HepG2 (cell line): Measurements from ENCODE around the gene ATG4B. TPM values are rescaled to one million over a fixed set of nuclear protein-coding genes. Genes with fewer than 3 reads are reported as not detected.

Experiments
- ATAC-seq: fragments of 200-7000 bp; cut with Tn5 transposase; 3 replicates; pipeline ENCODE4 v1.9.1; 2020; ENCODE audit warnings: mild to moderate bottlenecking, moderate library complexity
- BruUV-seq: library from RNA; stranded (reverse); fragments of 400-500 nt; replicated peaks from 2 replicates; lab custom pipeline; 2021; lab: Mats Ljungman, UMichigan
- CTCF ChIA-PET: fragments of 300-600 bp; formaldehyde crosslinking; extraction: SDS; loops from one replicate; lab custom pipeline; 2021; ENCODE audit warnings: low total read pairs, inconsistent platforms, low intra/inter-chr PET ratio; lab: Yijun Ruan, JAX
- POLR2A ChIA-PET: fragments of 350-600 bp; sonication (Branson Sonifier 250); formaldehyde crosslinking; loops from one replicate; lab custom pipeline; 2020; ENCODE audit warnings: antibody characterized with exemption, inconsistent platforms; lab: Yijun Ruan, JAX
- DNase-seq: peaks from one replicate; pipeline ENCODE4 v3.0.0-alpha.2; 2015; ENCODE audit warnings: low spot score
- FAIRE-seq: peaks from 3 replicates; lab custom pipeline; 2011; peaks lifted over from hg19 to GRCh38; lab: Jason Lieb, UNC
- H2AFZ ChIP-seq: one replicate; pipeline ENCODE4 v1.6.1; 2011; ENCODE audit warnings: low read length, inconsistent platforms
- H3K27ac ChIP-seq: fragments of 300-600 bp; 3 replicates; pipeline ENCODE4 v1.8.0; 2011; ENCODE audit warnings: mixed run types, mild to moderate bottlenecking, mixed read lengths, low read length, inconsistent platforms; ENCODE audit not compliant: insufficient read depth; ENCODE audit errors: extremely low read length
- H3K27me3 ChIP-seq, 2 experiments: fragments of 200-600 bp in 1 of 2; 2 replicates in 1 of 2; 3 replicates in 1 of 2; pipeline versions ENCODE4 v1.6.0 to v1.8.0; 2011; ENCODE audit warnings: low read length in 2 of 2, mild to moderate bottlenecking in 2 of 2, moderate library complexity in 2 of 2, inconsistent platforms in 1 of 2; ENCODE audit not compliant: insufficient read depth in 2 of 2, control insufficient read depth in 1 of 2
- H3K36me3 ChIP-seq, 2 experiments: fragments of 200-600 bp in 1 of 2; replicated peaks in 1 of 2; 2 replicates in 1 of 2; 3 replicates in 1 of 2; pipeline versions ENCODE4 v1.5.1 to v1.8.0; 2011; ENCODE audit warnings: low read length in 2 of 2, inconsistent platforms in 1 of 2; ENCODE audit not compliant: insufficient read depth in 2 of 2, control insufficient read depth in 1 of 2
- H3K4me1 ChIP-seq: 2 replicates; pipeline ENCODE4 v1.5.1; 2012; ENCODE audit warnings: low read length, inconsistent platforms; ENCODE audit not compliant: insufficient read depth
- H3K4me2 ChIP-seq: 2 replicates; pipeline ENCODE4 v1.6.0; 2011; ENCODE audit warnings: low read depth, low read length, inconsistent platforms
- H3K4me3 ChIP-seq, 3 experiments: fragments of 200-600 bp in 1 of 3; sonication (generic), shearing (Covaris generic) in 1 of 3; replicated peaks in 1 of 3; 2 replicates each; pipeline ENCODE4 v1.5.1; 2011 to 2016; ENCODE audit warnings: low read length in 3 of 3, inconsistent platforms in 2 of 3, low read depth in 2 of 3, mild to moderate bottlenecking in 2 of 3, control low read depth in 1 of 3, mixed read lengths in 1 of 3; ENCODE audit not compliant: insufficient read depth in 1 of 3
- H3K79me2 ChIP-seq: one replicate; pipeline ENCODE4 v1.6.1; 2011; ENCODE audit warnings: low read length, inconsistent platforms; ENCODE audit not compliant: insufficient read depth
- H3K9ac ChIP-seq: 2 replicates; pipeline ENCODE4 v1.6.0; 2011; ENCODE audit warnings: mild to moderate bottlenecking, low read depth, low read length, inconsistent platforms; ENCODE audit not compliant: insufficient read depth
- H3K9me3 ChIP-seq: 2 replicates; pipeline ENCODE4 v1.5.1; 2012; ENCODE audit warnings: mild to moderate bottlenecking, low read length
- H4K20me1 ChIP-seq: 2 replicates; pipeline ENCODE4 v1.6.0; 2011; ENCODE audit warnings: inconsistent platforms, mild to moderate bottlenecking, low read length, moderate library complexity; ENCODE audit not compliant: insufficient read depth
- AFF4 ChIP-seq: sonication (generic); formaldehyde crosslinking; IDR thresholded peaks from 2 replicates; pipeline ENCODE4 v1.4.0; 2020; ENCODE audit warnings: missing genetic modification reagents
- GTF2F1 ChIP-seq: fragments of 150-350 bp; IDR thresholded peaks from 2 replicates; pipeline ENCODE4 v1.6.1; 2014; ENCODE audit warnings: low read length
- KDM5B ChIP-seq: sonication (generic); formaldehyde crosslinking; IDR thresholded peaks from 2 replicates; pipeline ENCODE4 v1.4.0; 2020; ENCODE audit warnings: missing genetic modification reagents, mild to moderate bottlenecking, borderline replicate concordance
- MAFK ChIP-seq, 2 experiments: IDR thresholded peaks in 1 of 2; conservative IDR thresholded peaks in 1 of 2; 2 replicates each; pipeline ENCODE4 v1.6.1; 2011; ENCODE audit warnings: improper control_type of control experiment in 2 of 2, low read length in 2 of 2
- MTERF4 ChIP-seq: sonication (generic); formaldehyde crosslinking; IDR thresholded peaks from 2 replicates; pipeline ENCODE4 v1.8.0; 2023; ENCODE audit warnings: mild to moderate bottlenecking, missing genetic modification reagents
- NFATC3 ChIP-seq: sonication (generic); formaldehyde crosslinking; IDR thresholded peaks from 2 replicates; pipeline ENCODE4 v1.5.1; 2020; ENCODE audit warnings: mild to moderate bottlenecking, missing genetic modification reagents
- PHB2 ChIP-seq: fragments of 450-650 bp; IDR thresholded peaks from 2 replicates; pipeline ENCODE4 v1.6.1; 2018; ENCODE audit not compliant: partially characterized antibody
- RFX5 ChIP-seq: IDR thresholded peaks from 2 replicates; pipeline ENCODE4 v1.6.1; 2011; ENCODE audit warnings: low read depth, low read length, improper control_type of control experiment
- SIX4 ChIP-seq: sonication (generic); formaldehyde crosslinking; IDR thresholded peaks from 2 replicates; pipeline ENCODE4 v1.4.0; 2020; ENCODE audit warnings: missing genetic modification reagents
- SP5 ChIP-seq: IDR thresholded peaks from 2 replicates; pipeline ENCODE4 v1.6.1; 2016; ENCODE audit warnings: low read depth, borderline replicate concordance
- ZNF225 ChIP-seq: sonication (generic); formaldehyde crosslinking; IDR thresholded peaks from 2 replicates; pipeline ENCODE4 v1.4.0; 2020; ENCODE audit warnings: mild to moderate bottlenecking, missing genetic modification reagents
- ZNF274 ChIP-seq: sonication (generic); formaldehyde crosslinking; IDR thresholded peaks from 2 replicates; pipeline ENCODE4 v1.5.1; 2020; ENCODE audit warnings: mild to moderate bottlenecking, missing genetic modification reagents
- ZNF557 ChIP-seq: sonication (generic); formaldehyde crosslinking; IDR thresholded peaks from 2 replicates; pipeline ENCODE4 v1.4.0; 2020; ENCODE audit warnings: missing genetic modification reagents
- ZNF7 ChIP-seq: IDR thresholded peaks from 2 replicates; pipeline ENCODE4 v1.6.1; 2016; ENCODE audit warnings: missing biosample characterization, missing genetic modification reagents
- ZNF710 ChIP-seq: sonication (generic); formaldehyde crosslinking; IDR thresholded peaks from 2 replicates; pipeline ENCODE4 v1.5.0; 2020; ENCODE audit warnings: mild to moderate bottlenecking, missing genetic modification reagents, borderline replicate concordance
- ZNF816 ChIP-seq: sonication (generic); formaldehyde crosslinking; IDR thresholded peaks from 2 replicates; pipeline ENCODE4 v1.8.0; 2022; ENCODE audit warnings: missing genetic modification reagents, mild to moderate bottlenecking, borderline replicate concordance
- WGBS: methylation state at CpG from one replicate; pipeline ENCODE4 v1.1.6; 2017; ENCODE audit warnings: low lambda C conversion rate; 5-methylcytosine and 5-hydroxymethylcytosine counted together
- in situ Hi-C: cut with HindIII; loops from 2 replicates; pipeline ENCODE4 v1.10.0; 2017; ENCODE audit warnings: low pct_unique_long_range_greater_than_20kb; ENCODE audit not compliant: extremely low pct_ligation_motif_present
- intact Hi-C: fragments of 100-400 bp; cut with micrococcal nuclease; formaldehyde crosslinking; loops from one replicate; pipeline ENCODE4 v1.10.0; 2022; ENCODE audit not compliant: unreplicated experiment
- polyA plus RNA-seq, 8 experiments: library from polyadenylated mRNA; depleted of rRNA in 3 of 8; stranded (reverse) in 7 of 8; unstranded in 1 of 8; fragments of >200 nt; fragmentation: Illumina TruSeq in 4 of 8; extraction: Trizol in 4 of 8; gene quantifications; 2 replicates each; pipeline versions ENCODE4 v1.2.1 to v1.2.3, GENCODE V29; 2011 to 2016; ENCODE audit warnings: low read depth in 4 of 8, missing spikeins in 1 of 8, mixed read lengths in 1 of 8; ENCODE audit not compliant: insufficient read depth in 1 of 8
- total RNA-seq, 5 experiments: library from RNA; depleted of rRNA; stranded (reverse); fragments of >200 nt; fragmentation: Illumina TruSeq; extraction: Trizol; gene quantifications; 2 replicates each; pipeline ENCODE4 v1.2.3, GENCODE V29; 2016; ENCODE audit warnings: low read depth in 1 of 5

Gene ATG4B
- total and polyA plus RNA-seq, 2 of the 13 experiments (the other 11 are each of a cell fraction or from before 2014, with no cell fraction given): 95.5 to 239 TPM

GRCh38 chr2:241655516-241656189, 18.2 kb downstream of the ATG4B start:
- Histone ChIP-seq H3K4me2 (no peak overlapping the region), H3K36me3 (peaks cover 41 to 78% of the 10 kb centered on the region in 2 experiments), H3K27ac (no peak overlapping the region), H3K9me3 (no peaks in the 10 kb centered on the region), H3K27me3 (no peaks in the 10 kb centered on the region), H3K4me1 (peaks cover 17% of the 10 kb centered on the region), H3K9ac (no peak overlapping the region), H2AFZ (no peak overlapping the region), H4K20me1 (no peaks in the 10 kb centered on the region; the same call in 1 of the 2 replicates), H3K79me2 (peaks cover 27% of the 10 kb centered on the region), H3K4me3 (no peak overlapping the region)
- ATAC-seq (no peak), FAIRE-seq (no peak), DNase-seq (no peak)
- ChIA-PET POLR2A (no interaction called here), CTCF (no interaction called here)
- in situ Hi-C loops (loop anchor here (5.0 kb wide), 1 partner anchor 103 kb away; no protein-coding TSS in a partner anchor), intact Hi-C loops (no loop called here)
- no TSS peak for BruUV-seq
- 97% methylated on average over 17 of the region's 17 CpGs for WGBS
- TF ChIP-seq ZNF7 (CRISPR knock-in tag): no peak
- TF ChIP-seq ZNF816 (CRISPR knock-in tag): no peak
- no peak for TF ChIP-seq SIX4
- no peak for TF ChIP-seq KDM5B (CRISPR knock-in tag)
- TF ChIP-seq ZNF274: no peak
- TF ChIP-seq RFX5: no peak
- no peak for TF ChIP-seq SP5 (CRISPR knock-in tag)
- TF ChIP-seq PHB2: no peak
- TF ChIP-seq MTERF4 (CRISPR knock-in tag): no peak
- no peak for TF ChIP-seq ZNF557 (CRISPR knock-in tag)
- TF ChIP-seq NFATC3: no peak
- TF ChIP-seq GTF2F1: no peak
- TF ChIP-seq MAFK (conservative IDR thresholded peaks at IDR 0.05 in 1 of 2, IDR thresholded peaks at IDR 0.05 in 1 of 2; ENCODE audit: low read length in 2 of 2): no peak
- no peak for TF ChIP-seq ZNF710 (CRISPR knock-in tag)
- TF ChIP-seq AFF4 (CRISPR knock-in tag): no peak
- no peak for TF ChIP-seq ZNF225
